Esophagus muscularis mucosa (tissue), 4 donors: ENCODE results near the gene CUX1.
"Not testable (repeated sequence)": the region's sequence is repeated elsewhere in the genome, so short reads cannot be mapped to it uniquely, and the experiment has no call there.

Source experiments
- CTCF ChIP-seq, 3 experiments: fragments of 200-600 bp in 2 of 3; fragments of 450-650 bp in 1 of 3; sonication (generic) in 2 of 3; IDR thresholded peaks; one replicate each; pipeline ENCODE4 v1.5.1; 2017 to 2019; ENCODE audit warnings: antibody characterized with exemption in 3 of 3, mild to moderate bottlenecking in 2 of 3, moderate library complexity in 1 of 3
- EP300 ChIP-seq: sonication (generic); formaldehyde crosslinking; IDR thresholded peaks from one replicate; pipeline ENCODE4 v1.6.1; 2017; ENCODE audit warnings: antibody characterized with exemption
- POLR2A ChIP-seq: fragments of 450-650 bp; IDR thresholded peaks from one replicate; pipeline ENCODE4 v1.6.1; 2017; ENCODE audit warnings: antibody characterized with exemption, moderate library complexity, mild to moderate bottlenecking, low read depth

GRCh38 chr7:101988060-101988459, 170.6 kb downstream of the CUX1 start:
- TF ChIP-seq CTCF (IDR thresholded peaks at IDR 0.05); EP300; POLR2A: not testable (repeated sequence)
